ENCODE data around the gene NTM. TPM values are rescaled to one million over a fixed set of nuclear protein-coding genes. Genes with fewer than 3 reads are reported as not detected.

Gene NTM
- total and polyA plus RNA-seq, 9 donors = 0.16 to 8.5 (median 0.55) TPM; not detected in 3

DNA sequence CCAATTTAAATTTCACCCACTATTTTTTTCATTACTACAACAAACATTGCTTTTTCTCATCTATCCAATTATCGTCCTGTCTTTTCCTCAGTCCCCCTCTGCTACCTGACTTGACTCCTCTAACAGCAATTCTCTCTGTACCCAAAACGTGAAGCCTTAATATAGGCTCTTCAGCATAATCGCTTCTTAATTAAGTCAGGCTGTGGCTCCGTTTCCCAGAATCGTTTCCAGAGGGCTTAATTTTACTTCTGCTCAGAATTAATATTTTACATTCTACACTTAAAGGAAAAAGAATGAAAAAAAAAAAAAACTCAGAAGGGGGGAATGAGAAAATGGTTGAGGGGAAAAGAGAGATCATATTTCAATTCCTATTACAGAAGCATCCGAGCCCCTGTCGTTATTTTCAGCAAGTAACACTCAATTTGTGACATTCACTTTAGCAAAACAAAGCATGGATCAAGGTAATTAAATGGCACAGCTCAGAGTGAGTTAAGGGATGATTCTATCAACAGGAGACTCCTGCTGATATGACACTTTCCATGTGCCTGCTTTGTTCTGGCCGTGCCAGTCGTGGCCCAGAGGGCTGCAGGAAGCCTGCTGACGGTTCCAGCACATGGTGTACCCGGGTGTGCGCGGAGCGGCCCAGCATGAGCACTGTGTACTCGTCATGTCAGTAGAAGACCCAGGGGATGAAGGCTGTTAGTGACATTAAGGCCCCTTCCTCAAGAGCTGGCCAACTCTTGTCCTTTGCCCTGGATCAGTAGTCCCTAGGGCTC lies 272.5 kb downstream of the NTM start:
- H3K4me1 ChIP-seq (ENCODE audit: insufficient read depth) = no peaks in the 10 kb centered on the region
- no peaks in the 10 kb centered on the region for H3K36me3 ChIP-seq
- TF ChIP-seq EP300 (IDR thresholded peaks at IDR 0.05) = no peak
- no peak for TF ChIP-seq POLR2A (IDR thresholded peaks at IDR 0.05)
- TF ChIP-seq, protein P1, sequence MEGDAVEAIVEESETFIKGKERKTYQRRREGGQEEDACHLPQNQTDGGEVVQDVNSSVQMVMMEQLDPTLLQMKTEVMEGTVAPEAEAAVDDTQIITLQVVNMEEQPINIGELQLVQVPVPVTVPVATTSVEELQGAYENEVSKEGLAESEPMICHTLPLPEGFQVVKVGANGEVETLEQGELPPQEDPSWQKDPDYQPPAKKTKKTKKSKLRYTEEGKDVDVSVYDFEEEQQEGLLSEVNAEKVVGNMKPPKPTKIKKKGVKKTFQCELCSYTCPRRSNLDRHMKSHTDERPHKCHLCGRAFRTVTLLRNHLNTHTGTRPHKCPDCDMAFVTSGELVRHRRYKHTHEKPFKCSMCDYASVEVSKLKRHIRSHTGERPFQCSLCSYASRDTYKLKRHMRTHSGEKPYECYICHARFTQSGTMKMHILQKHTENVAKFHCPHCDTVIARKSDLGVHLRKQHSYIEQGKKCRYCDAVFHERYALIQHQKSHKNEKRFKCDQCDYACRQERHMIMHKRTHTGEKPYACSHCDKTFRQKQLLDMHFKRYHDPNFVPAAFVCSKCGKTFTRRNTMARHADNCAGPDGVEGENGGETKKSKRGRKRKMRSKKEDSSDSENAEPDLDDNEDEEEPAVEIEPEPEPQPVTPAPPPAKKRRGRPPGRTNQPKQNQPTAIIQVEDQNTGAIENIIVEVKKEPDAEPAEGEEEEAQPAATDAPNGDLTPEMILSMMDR (IDR thresholded peaks at IDR 0.05) = no peak
- no peak overlapping the region for H3K27ac ChIP-seq
- no peak for DNase-seq
- H3K9me3 ChIP-seq = no peaks in the 10 kb centered on the region
- no peak overlapping the region for H3K4me3 ChIP-seq
- WGBS, 3 donors = 80 to 86% (median 83%) methylated on average over 15 of the region's 15 CpGs
- intact Hi-C loops (cut with DNase I) = no loop called here
- H3K27me3 ChIP-seq = no peaks in the 10 kb centered on the region

- H3K27me3 ChIP-seq = no peaks in the 10 kb centered on the region
- TF ChIP-seq EP300 (IDR thresholded peaks at IDR 0.05) (no peak), POLR2A (IDR thresholded peaks at IDR 0.05) (no peak)
- TF ChIP-seq, protein P1 (IDR thresholded peaks at IDR 0.05) = no peak
- no peaks in the 10 kb centered on the region for H3K4me1 ChIP-seq (ENCODE audit: insufficient read depth)
- no peaks in the 10 kb centered on the region for H3K9me3 ChIP-seq
- 62 to 68% (median 62%) methylated on average over 5 of the region's 5 CpGs for WGBS, 3 donors
- intact Hi-C loops (cut with DNase I) = no loop called here
- no peak overlapping the region for H3K27ac ChIP-seq
- no peak for DNase-seq
- H3K36me3 ChIP-seq = no peaks in the 10 kb centered on the region
- H3K4me3 ChIP-seq = no peak overlapping the region
Observed at GRCh38 chr11:131644204-131644795, 273.9 kb downstream of the NTM start.

GRCh38 chr11:131645237-131645636 lies 274.8 kb downstream of the NTM start:
- TF ChIP-seq POLR2A (IDR thresholded peaks at IDR 0.05) = no peak
- TF ChIP-seq, protein P1 (IDR thresholded peaks at IDR 0.05) = no peak
- no peak for TF ChIP-seq EP300 (IDR thresholded peaks at IDR 0.05)
- intact Hi-C loops (cut with DNase I) = no loop called here
- Histone ChIP-seq H3K36me3 (no peaks in the 10 kb centered on the region), H3K4me3 (no peak overlapping the region), H3K27me3 (no peaks in the 10 kb centered on the region), H3K4me1 (ENCODE audit: insufficient read depth) (no peaks in the 10 kb centered on the region), H3K27ac (no peak overlapping the region), H3K9me3 (no peaks in the 10 kb centered on the region)
- DNase-seq = no peak
- WGBS, 3 donors = 66 to 74% (median 72%) methylated on average over 6 of the region's 6 CpGs

DNA sequence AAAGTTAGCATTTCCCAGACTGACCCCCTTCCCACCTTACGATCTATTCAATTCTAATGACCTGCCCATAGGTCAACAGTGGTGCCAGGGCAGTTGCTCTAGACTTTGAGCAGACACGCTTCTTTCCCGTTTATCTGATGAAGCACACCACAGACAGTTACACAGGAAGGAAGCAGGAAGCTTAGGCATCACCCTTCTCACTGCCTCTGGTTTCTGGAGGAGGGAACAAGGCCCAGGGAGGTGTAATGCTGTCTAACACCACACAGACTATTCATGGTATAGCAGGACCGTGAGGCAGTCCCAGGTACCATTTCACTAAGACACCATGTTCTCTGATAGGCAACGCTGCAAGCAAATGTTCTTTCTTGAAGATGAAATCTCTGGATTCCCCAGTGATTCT lies 279.4 kb downstream of the NTM start:
- Histone ChIP-seq H3K27me3 (no peaks in the 10 kb centered on the region), H3K4me1 (ENCODE audit: insufficient read depth) (no peaks in the 10 kb centered on the region), H3K36me3 (no peaks in the 10 kb centered on the region), H3K27ac (no peak overlapping the region), H3K4me3 (no peak overlapping the region), H3K9me3 (no peaks in the 10 kb centered on the region)
- intact Hi-C loops (cut with DNase I) = no loop called here
- WGBS, 3 donors = 81 to 90% (median 88%) methylated on average over 5 of the region's 5 CpGs
- no peak for DNase-seq
- TF ChIP-seq POLR2A (IDR thresholded peaks at IDR 0.05) = no peak
- TF ChIP-seq, protein P1 (IDR thresholded peaks at IDR 0.05) = no peak
- no peak for TF ChIP-seq EP300 (IDR thresholded peaks at IDR 0.05)
